H9 (cell line): Measurements from ENCODE around the gene VEGFC. TPM values are rescaled to one million over a fixed set of nuclear protein-coding genes. Genes with fewer than 3 reads are reported as not detected.

Experiments
- DNase-seq: peaks from one replicate; pipeline ENCODE4 v3.0.0-alpha.2; 2017
- H2AFZ ChIP-seq: one replicate; pipeline ENCODE4 v1.6.1; 2013; ENCODE audit warnings: mild to moderate bottlenecking, low read length, control low read depth, moderate library complexity
- H2AK5ac ChIP-seq: 2 replicates; pipeline ENCODE4 v1.6.1; 2013; ENCODE audit warnings: low read length, control low read depth, mixed read lengths; ENCODE audit not compliant: insufficient read length
- H2BK120ac ChIP-seq: one replicate; pipeline ENCODE4 v1.6.1; 2013; ENCODE audit warnings: low read depth, mild to moderate bottlenecking, low read length, control low read depth, inconsistent platforms; ENCODE audit not compliant: poor library complexity, severe bottlenecking
- H2BK12ac ChIP-seq: 2 replicates; pipeline ENCODE4 v1.6.1; 2013; ENCODE audit warnings: low read length, control low read depth, mixed read lengths, low read depth; ENCODE audit not compliant: insufficient read length
- H2BK15ac ChIP-seq: 2 replicates; pipeline ENCODE4 v1.6.1; 2013; ENCODE audit warnings: low read depth, low read length, control low read depth
- H2BK20ac ChIP-seq: one replicate; pipeline ENCODE4 v1.6.1; 2013; ENCODE audit warnings: low read depth, mild to moderate bottlenecking, low read length, control low read depth, inconsistent platforms; ENCODE audit not compliant: poor library complexity, severe bottlenecking
- H2BK5ac ChIP-seq: 2 replicates; pipeline ENCODE4 v1.6.1; 2013; ENCODE audit warnings: low read length, control low read depth, mixed read lengths; ENCODE audit not compliant: insufficient read length
- H3K14ac ChIP-seq: 2 replicates; pipeline ENCODE4 v1.6.1; 2013; ENCODE audit warnings: low read length, control low read depth; ENCODE audit not compliant: insufficient read depth
- H3K18ac ChIP-seq: 2 replicates; pipeline ENCODE4 v1.6.1; 2013; ENCODE audit warnings: low read depth, mild to moderate bottlenecking, mixed read lengths, low read length, control low read depth; ENCODE audit not compliant: insufficient read length
- H3K23ac ChIP-seq: 2 replicates; pipeline ENCODE4 v1.6.1; 2013; ENCODE audit warnings: low read length, control low read depth, mixed read lengths, low read depth; ENCODE audit not compliant: insufficient read length
- H3K23me2 ChIP-seq: 2 replicates; pipeline ENCODE4 v1.6.1; 2013; ENCODE audit warnings: low read depth, mild to moderate bottlenecking, mixed read lengths, low read length, control low read depth; ENCODE audit not compliant: insufficient read length, poor library complexity, severe bottlenecking
- H3K27ac ChIP-seq: 2 replicates; pipeline ENCODE4 v1.5.1; 2013; ENCODE audit warnings: low read length, control low read depth, mixed read lengths, low read depth; ENCODE audit not compliant: insufficient read length
- H3K27me3 ChIP-seq: 2 replicates; pipeline ENCODE4 v1.6.1; 2013; ENCODE audit warnings: low read length, control low read depth, inconsistent platforms; ENCODE audit not compliant: insufficient read depth
- H3K4ac ChIP-seq: 2 replicates; pipeline ENCODE4 v1.6.1; 2013; ENCODE audit warnings: low read depth, mild to moderate bottlenecking, control low read depth, inconsistent platforms, low read length, moderate library complexity
- H3K4me1 ChIP-seq: 2 replicates; pipeline ENCODE4 v1.6.1; 2013; ENCODE audit warnings: low read length, control low read depth, inconsistent platforms; ENCODE audit not compliant: insufficient read depth
- H3K4me2 ChIP-seq: 2 replicates; pipeline ENCODE4 v1.6.1; 2013; ENCODE audit warnings: low read length, control low read depth, mixed read lengths; ENCODE audit not compliant: insufficient read length, insufficient read depth
- H3K56ac ChIP-seq: 2 replicates; pipeline ENCODE4 v1.6.1; 2013; ENCODE audit warnings: low read depth, mild to moderate bottlenecking, mixed read lengths, low read length, control low read depth; ENCODE audit not compliant: insufficient read length
- H3K79me1 ChIP-seq: 2 replicates; pipeline ENCODE4 v1.6.1; 2013; ENCODE audit warnings: low read depth, mild to moderate bottlenecking, moderate library complexity, low read length, control low read depth, inconsistent platforms; ENCODE audit not compliant: insufficient read depth, poor library complexity, severe bottlenecking
- H3K79me2 ChIP-seq: 2 replicates; pipeline ENCODE4 v1.6.1; 2013; ENCODE audit warnings: low read length, control low read depth, inconsistent platforms; ENCODE audit not compliant: insufficient read depth
- H3K9ac ChIP-seq: 2 replicates; pipeline ENCODE4 v1.6.1; 2013; ENCODE audit warnings: low read length, control low read depth, mixed read lengths; ENCODE audit not compliant: insufficient read length; ENCODE audit errors: extremely low read depth
- H3K9me3 ChIP-seq: one replicate; pipeline ENCODE4 v1.6.1; 2013; ENCODE audit warnings: low read depth, low read length, inconsistent platforms; ENCODE audit not compliant: control insufficient read depth
- H3T11ph ChIP-seq: one replicate; pipeline ENCODE4 v1.6.1; 2013; ENCODE audit warnings: mild to moderate bottlenecking, low read length, control low read depth, inconsistent platforms
- H4K20me1 ChIP-seq: one replicate; pipeline ENCODE4 v1.6.1; 2013; ENCODE audit not compliant: control insufficient read depth, insufficient read length, insufficient read depth
- H4K5ac ChIP-seq: 2 replicates; pipeline ENCODE4 v1.6.1; 2013; ENCODE audit warnings: low read depth, mild to moderate bottlenecking, mixed read lengths, low read length, control low read depth; ENCODE audit not compliant: insufficient read length
- H4K8ac ChIP-seq: replicated peaks from 2 replicates; pipeline ENCODE4 v1.6.1; 2013; ENCODE audit warnings: low read length, control low read depth, mixed read lengths, low read depth; ENCODE audit not compliant: insufficient read length
- H4K91ac ChIP-seq: 2 replicates; pipeline ENCODE4 v1.6.1; 2013; ENCODE audit warnings: low read depth, mild to moderate bottlenecking, moderate library complexity, mixed read lengths, low read length, control low read depth; ENCODE audit not compliant: insufficient read length
- H3K27ac Mint-ChIP-seq, 3 experiments: 2 replicates in 2 of 3; 3 replicates in 1 of 3; pipeline ENCODE4 v1.8.0; 2020 to 2021; ENCODE audit warnings: mixed read lengths in 3 of 3, mild to moderate bottlenecking in 1 of 3, moderate library complexity in 1 of 3
- H3K27me3 Mint-ChIP-seq: 2 replicates; pipeline ENCODE4 v1.8.0; 2021; ENCODE audit warnings: low read depth, mild to moderate bottlenecking, moderate library complexity, mixed read lengths
- H3K36me3 Mint-ChIP-seq, 3 experiments: 2 replicates in 2 of 3; 3 replicates in 1 of 3; pipeline ENCODE4 v1.8.0; 2020 to 2021; ENCODE audit warnings: low read depth in 3 of 3, mixed read lengths in 3 of 3; ENCODE audit not compliant: insufficient read depth in 1 of 3
- H3K4me1 Mint-ChIP-seq, 2 experiments: 2 replicates each; pipeline ENCODE4 v1.8.0; 2020; ENCODE audit warnings: mixed read lengths in 2 of 2
- H3K4me3 Mint-ChIP-seq, 2 experiments: 2 replicates in 1 of 2; 3 replicates in 1 of 2; pipeline ENCODE4 v1.8.0; 2020 to 2021; ENCODE audit warnings: mild to moderate bottlenecking in 2 of 2, mixed read lengths in 2 of 2, moderate library complexity in 1 of 2
- H3K9me3 Mint-ChIP-seq, 2 experiments: 2 replicates in 1 of 2; 3 replicates in 1 of 2; pipeline ENCODE4 v1.8.0; 2020; ENCODE audit warnings: mild to moderate bottlenecking in 2 of 2, mixed read lengths in 2 of 2, moderate library complexity in 1 of 2
- WGBS: extraction: QIAGEN DNeasy Blood & Tissue Kit; methylation state at CpG from one replicate; pipeline ENCODE4 v1.1.7; 2013; ENCODE audit warnings: missing lambda C conversion rate, low lambda C conversion rate, mixed read lengths; ENCODE audit not compliant: insufficient read length; ENCODE audit errors: extremely low coverage; 5-methylcytosine and 5-hydroxymethylcytosine counted together
- total RNA-seq: library from RNA; stranded (reverse); gene quantifications from 2 replicates; pipeline ENCODE4 v1.2.1, GENCODE V29; 2021
- TF ChIP-seq, protein P1 (sequence below): fragments of 200-600 bp; sonication (generic); conservative IDR thresholded peaks from 3 replicates; pipeline ENCODE4 v1.8.0; 2021; ENCODE audit warnings: antibody characterized with exemption, mild to moderate bottlenecking

VEGFC gene
- total RNA-seq, 1 experiment from 2014 or later, result 0.46 TPM

DNA sequence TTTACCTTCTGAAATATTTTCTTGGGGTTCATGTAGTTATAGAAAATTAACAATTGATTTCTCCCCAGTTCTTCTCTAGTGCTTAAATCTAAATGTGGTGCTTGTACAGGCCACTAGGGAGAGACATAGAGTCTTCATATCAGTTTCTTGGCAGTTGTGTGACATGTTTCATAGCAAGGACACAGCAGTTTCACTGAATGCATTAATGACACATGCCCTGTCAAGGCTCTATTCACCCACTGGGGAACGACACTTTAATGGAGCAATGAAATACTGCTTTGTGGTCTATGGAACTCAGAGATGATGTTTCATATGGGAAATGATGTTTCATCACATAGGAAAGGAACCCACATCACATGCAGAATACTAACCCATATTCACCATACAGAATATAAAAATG, 2.8 kb downstream of the VEGFC start:
- H3K36me3 Mint-ChIP-seq, result no peaks in the 10 kb centered on the region
- Histone ChIP-seq H3K27ac (no peak overlapping the region), H3K4me2 (no peak overlapping the region), H3K56ac (no peak overlapping the region), H2BK12ac (no peak overlapping the region), H3K79me1 (no peaks in the 10 kb centered on the region), H2BK5ac (no peak overlapping the region), H4K8ac (no peak overlapping the region), H3K4me1 (no peaks in the 10 kb centered on the region), H3K27me3 (peaks cover 2% of the 10 kb centered on the region; the same call in 1 of the 2 replicates), H3K4ac (no peak overlapping the region), H3K14ac (no peak overlapping the region), H4K91ac (no peak overlapping the region), H3K23ac (no peak overlapping the region), H2AK5ac (no peak overlapping the region), H3K9me3 (no peaks in the 10 kb centered on the region), H2BK20ac (no peak overlapping the region), H3K79me2 (no peaks in the 10 kb centered on the region), H2AFZ (no peak overlapping the region), H3T11ph (no peak overlapping the region), H3K9ac (no peak overlapping the region), H4K20me1 (no peaks in the 10 kb centered on the region), H3K18ac (no peak overlapping the region), H4K5ac (no peak overlapping the region), H2BK15ac (no peak overlapping the region), H2BK120ac (no peak overlapping the region), H3K23me2 (peaks cover 5% of the 10 kb centered on the region)
- WGBS, result no CpG with 5 or more reads among the region's 1 CpG
- peaks cover 40% of the 10 kb centered on the region for H3K27me3 Mint-ChIP-seq
- peaks cover 8 to 11% of the 10 kb centered on the region in 2 experiments; a peak in 3 of 4 replicates for H3K4me1 Mint-ChIP-seq
- TF ChIP-seq, protein P1, sequence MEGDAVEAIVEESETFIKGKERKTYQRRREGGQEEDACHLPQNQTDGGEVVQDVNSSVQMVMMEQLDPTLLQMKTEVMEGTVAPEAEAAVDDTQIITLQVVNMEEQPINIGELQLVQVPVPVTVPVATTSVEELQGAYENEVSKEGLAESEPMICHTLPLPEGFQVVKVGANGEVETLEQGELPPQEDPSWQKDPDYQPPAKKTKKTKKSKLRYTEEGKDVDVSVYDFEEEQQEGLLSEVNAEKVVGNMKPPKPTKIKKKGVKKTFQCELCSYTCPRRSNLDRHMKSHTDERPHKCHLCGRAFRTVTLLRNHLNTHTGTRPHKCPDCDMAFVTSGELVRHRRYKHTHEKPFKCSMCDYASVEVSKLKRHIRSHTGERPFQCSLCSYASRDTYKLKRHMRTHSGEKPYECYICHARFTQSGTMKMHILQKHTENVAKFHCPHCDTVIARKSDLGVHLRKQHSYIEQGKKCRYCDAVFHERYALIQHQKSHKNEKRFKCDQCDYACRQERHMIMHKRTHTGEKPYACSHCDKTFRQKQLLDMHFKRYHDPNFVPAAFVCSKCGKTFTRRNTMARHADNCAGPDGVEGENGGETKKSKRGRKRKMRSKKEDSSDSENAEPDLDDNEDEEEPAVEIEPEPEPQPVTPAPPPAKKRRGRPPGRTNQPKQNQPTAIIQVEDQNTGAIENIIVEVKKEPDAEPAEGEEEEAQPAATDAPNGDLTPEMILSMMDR, result peak; percentile 70
- no peak overlapping the region for H3K27ac Mint-ChIP-seq
- H3K9me3 Mint-ChIP-seq, result no peaks in the 10 kb centered on the region
- no peak overlapping the region for H3K4me3 Mint-ChIP-seq
- DNase-seq, result no peak
